Transverse colon (tissue), 4 donors: ENCODE data around the gene FAM174A. TPM values are rescaled to one million over a fixed set of nuclear protein-coding genes. Genes with fewer than 3 reads are reported as not detected.

Experiments used
- DNase-seq: peaks from one replicate; pipeline ENCODE4 v3.0.0-alpha.2; 2019
- H3K27ac ChIP-seq, 4 donors: fragments of 200-600 bp; sonication (generic); 2 replicates each; pipeline ENCODE4 v1.5.1; 2016 to 2018; ENCODE audit warnings: inconsistent platforms in 4 of 4
- H3K27me3 ChIP-seq: fragments of 200-600 bp; sonication (generic); 2 replicates; pipeline ENCODE4 v1.5.1; 2017; ENCODE audit warnings: inconsistent platforms
- H3K36me3 ChIP-seq, 4 donors: fragments of 200-600 bp; sonication (generic); 2 replicates each; pipeline ENCODE4 v1.5.1; 2017 to 2019; ENCODE audit warnings: inconsistent platforms in 4 of 4
- H3K4me1 ChIP-seq, 4 donors: fragments of 200-600 bp; sonication (generic); 2 replicates each; pipeline ENCODE4 v1.5.1; 2017 to 2020; ENCODE audit warnings: inconsistent platforms in 4 of 4
- H3K4me3 ChIP-seq, 4 donors: fragments of 200-600 bp; sonication (generic); 1 replicate in 1 of 4; 2 replicates in 3 of 4; pipeline versions ENCODE4 v1.5.1 to v1.6.1; 2017 to 2019; ENCODE audit warnings: inconsistent platforms in 4 of 4
- H3K9me3 ChIP-seq, 2 donors: fragments of 200-600 bp; sonication (generic); 2 replicates each; pipeline ENCODE4 v1.5.1; 2017 to 2019; ENCODE audit warnings: inconsistent platforms in 2 of 2
- CTCF ChIP-seq, 5 experiments: fragments of 200-600 bp in 3 of 5; fragments of 450-650 bp in 2 of 5; sonication (generic) in 3 of 5; IDR thresholded peaks; 1 replicate in 2 of 5; 2 replicates in 3 of 5; pipeline ENCODE4 v1.5.1; 2016 to 2017; ENCODE audit warnings: antibody characterized with exemption in 5 of 5, inconsistent platforms in 3 of 5, mild to moderate bottlenecking in 2 of 5, moderate library complexity in 1 of 5
- EP300 ChIP-seq: sonication (generic); formaldehyde crosslinking; IDR thresholded peaks from one replicate; pipeline ENCODE4 v1.6.1; 2017; ENCODE audit warnings: antibody characterized with exemption, low read depth
- POLR2A ChIP-seq: fragments of 450-650 bp; IDR thresholded peaks from one replicate; pipeline ENCODE4 v1.6.1; 2016; ENCODE audit warnings: antibody characterized with exemption, mild to moderate bottlenecking, moderate library complexity
- POLR2AphosphoS5 ChIP-seq, 3 donors: sonication (generic); formaldehyde crosslinking; IDR thresholded peaks; one replicate each; pipeline ENCODE4 v1.6.1; 2016; ENCODE audit warnings: antibody characterized with exemption in 3 of 3
- WGBS, 2 donors: methylation state at CpG; one replicate each; pipeline ENCODE4 v1.1.5; 2018; ENCODE audit warnings: low coverage in 1 of 2; 5-methylcytosine and 5-hydroxymethylcytosine counted together
- in situ Hi-C, 4 donors: fragments of 200-750 bp; cut with MboI; loops; one replicate each; pipeline versions ENCODE4 v1.15.0 to v1.15.1; 2017; ENCODE audit warnings: low sequenced_read_pairs in 3 of 4, low pct_ligation_motif_present in 1 of 4, low pct_unique_long_range_greater_than_20kb in 1 of 4
- intact Hi-C: fragments of 100-400 bp; cut with DNase I; formaldehyde crosslinking; loops from one replicate; pipeline ENCODE4 v1.15.1; 2023; ENCODE audit warnings: low total_unique reads
- total RNA-seq, 4 donors: library from RNA; depleted of rRNA; stranded (reverse); fragments of >200 nt; gene quantifications; one replicate each; pipeline ENCODE4 v1.1.0, GENCODE V29; 2016

Gene FAM174A
- total RNA-seq, 4 donors from 2014 or later: 9.0 to 94.6 (median 28.0) TPM

GRCh38 chr5:100542086-100542485, 6.9 kb downstream of the FAM174A start:
- intact Hi-C loops (no loop called here), in situ Hi-C loops (no loop called here)
- Histone ChIP-seq H3K9me3 (no peaks in the 10 kb centered on the region), H3K4me3 (no peak overlapping the region), H3K27me3 (no peaks in the 10 kb centered on the region), H3K4me1 (peaks cover 3 to 9% (median 5%) of the 10 kb centered on the region in 4 donors), H3K27ac (no peak overlapping the region), H3K36me3 (no peaks in the 10 kb centered on the region)
- TF ChIP-seq CTCF (IDR thresholded peaks at IDR 0.05): no peak
- no peak for TF ChIP-seq POLR2AphosphoS5 (IDR thresholded peaks at IDR 0.05)
- no peak for TF ChIP-seq EP300
- TF ChIP-seq POLR2A: no peak
- 85 to 89% methylated on average over 1 of the region's 1 CpG for WGBS, 2 donors
- no peak for DNase-seq

GRCh38 chr5:100546001-100546400, 10.8 kb downstream of the FAM174A start:
- no peak overlapping the region for H3K4me3 ChIP-seq
- H3K27ac ChIP-seq: no peak overlapping the region
- intact Hi-C loops: no loop called here
- H3K4me1 ChIP-seq: peaks cover 0 to 3% (median 0%) of the 10 kb centered on the region in 4 donors
- WGBS, 2 donors: 94 to 95% methylated on average over 1 of the region's 1 CpG
- in situ Hi-C loops: no loop called here
- no peaks in the 10 kb centered on the region for H3K27me3 ChIP-seq
- TF ChIP-seq CTCF (IDR thresholded peaks at IDR 0.05) (no peak), EP300 (no peak), POLR2A (no peak), POLR2AphosphoS5 (IDR thresholded peaks at IDR 0.05) (no peak)
- DNase-seq: no peak
- H3K9me3 ChIP-seq: no peaks in the 10 kb centered on the region
- no peaks in the 10 kb centered on the region for H3K36me3 ChIP-seq

GRCh38 chr5:100550531-100551051, 15.4 kb downstream of the FAM174A start:
- no peak for TF ChIP-seq POLR2A
- no peak for TF ChIP-seq EP300
- TF ChIP-seq CTCF (IDR thresholded peaks at IDR 0.05): no peak
- TF ChIP-seq POLR2AphosphoS5 (IDR thresholded peaks at IDR 0.05): no peak
- no peaks in the 10 kb centered on the region for H3K9me3 ChIP-seq
- no peaks in the 10 kb centered on the region for H3K27me3 ChIP-seq
- no peak overlapping the region for H3K27ac ChIP-seq
- peaks cover 0 to 3% (median 0%) of the 10 kb centered on the region in 4 donors for H3K4me1 ChIP-seq
- intact Hi-C loops (no loop called here), in situ Hi-C loops (no loop called here)
- H3K4me3 ChIP-seq: no peak overlapping the region
- WGBS, 2 donors: 85 to 90% methylated on average over 1 of the region's 1 CpG
- DNase-seq: no peak
- H3K36me3 ChIP-seq: no peaks in the 10 kb centered on the region

- WGBS, 2 donors: 98% methylated on average over 3 of the region's 3 CpGs; no CpG with 5 or more reads in 1 of the 2 donors
- Histone ChIP-seq H3K27ac (no peak overlapping the region), H3K36me3 (no peaks in the 10 kb centered on the region), H3K9me3 (no peaks in the 10 kb centered on the region), H3K4me1 (peaks cover 0 to 3% (median 0%) of the 10 kb centered on the region in 4 donors), H3K27me3 (no peaks in the 10 kb centered on the region), H3K4me3 (no peak overlapping the region)
- TF ChIP-seq CTCF (IDR thresholded peaks at IDR 0.05) (no peak), POLR2A (no peak), POLR2AphosphoS5 (IDR thresholded peaks at IDR 0.05) (no peak)
- in situ Hi-C loops (no loop called here), intact Hi-C loops (no loop called here)
- DNase-seq: no peak
Measured at GRCh38 chr5:100551183-100551582, 16.0 kb downstream of the FAM174A start.
